HCT116 (cell line): ENCODE data around the gene GHRHR.

Experiments used
- CTCF ChIP-seq, 3 experiments: fragments of 200-600 bp in 1 of 3; sonication (generic) in 1 of 3; IDR thresholded peaks in 2 of 3; conservative IDR thresholded peaks in 1 of 3; 2 replicates each; pipeline ENCODE4 v1.5.1; 2012 to 2017; ENCODE audit warnings: low read depth in 2 of 3, low read length in 2 of 3, antibody characterized with exemption in 1 of 3, borderline replicate concordance in 1 of 3, control low read depth in 1 of 3, mild to moderate bottlenecking in 1 of 3, mixed read lengths in 1 of 3, mixed run types in 1 of 3, moderate library complexity in 1 of 3; ENCODE audit not compliant: insufficient read depth in 1 of 3
- JUND ChIP-seq: IDR thresholded peaks from 2 replicates; pipeline ENCODE4 v1.6.1; 2012
- POLR2A ChIP-seq: IDR thresholded peaks from 2 replicates; pipeline ENCODE4 v1.7.0; 2011; ENCODE audit warnings: borderline replicate concordance; ENCODE audit not compliant: insufficient read depth, insufficient read length; ENCODE audit errors: extremely low read depth
- POLR2AphosphoS5 ChIP-seq: IDR thresholded peaks from 2 replicates; pipeline ENCODE4 v1.6.1; 2011; ENCODE audit warnings: mild to moderate bottlenecking, low read depth, low read length, moderate library complexity
- RAD21 ChIP-seq: IDR thresholded peaks from 2 replicates; pipeline ENCODE4 v1.6.1; 2012; ENCODE audit warnings: low read depth, mild to moderate bottlenecking
- SIN3A ChIP-seq: IDR thresholded peaks from 2 replicates; pipeline ENCODE4 v1.6.1; 2012; ENCODE audit warnings: low read depth

- TF ChIP-seq CTCF (IDR thresholded peaks at IDR 0.05 in 2 of 3, conservative IDR thresholded peaks at IDR 0.05 in 1 of 3; ENCODE audit: borderline replicate concordance in 1 of 3, insufficient read depth in 1 of 3, low read depth in 2 of 3, low read length in 2 of 3) (no peak), JUND (no peak), RAD21 (no peak), SIN3A (no peak), POLR2AphosphoS5 (no peak), POLR2A (no peak)
Measured at GRCh38 chr7:31002256-31002655, 38.5 kb downstream of the GHRHR start.
